Astrocyte (in vitro differentiated cells and primary cell): Measurements from ENCODE around the gene CCDC126. TPM values are rescaled to one million over a fixed set of nuclear protein-coding genes. Genes with fewer than 3 reads are reported as not detected.
A peak's percentile ranks its signal among the peaks of the same experiment; 100 is the strongest.

Source experiments
- DNase-seq: peaks from one replicate; pipeline ENCODE4 v3.0.0-alpha.2; 2010; ENCODE audit warnings: low read depth
- FAIRE-seq: peaks from 2 replicates; lab custom pipeline; 2011; peaks lifted over from hg19 to GRCh38; lab: Jason Lieb, UNC
- H2AFZ ChIP-seq: 2 replicates; pipeline ENCODE4 v1.6.0; 2012; ENCODE audit warnings: low read depth, low read length, inconsistent platforms
- H3K27ac ChIP-seq: 2 replicates; pipeline ENCODE4 v1.5.1; 2011; ENCODE audit warnings: low read depth, low read length, inconsistent platforms
- H3K27me3 ChIP-seq: 2 replicates; pipeline ENCODE4 v1.6.0; 2011; ENCODE audit warnings: low read length, inconsistent platforms; ENCODE audit not compliant: insufficient read depth
- H3K36me3 ChIP-seq: 2 replicates; pipeline ENCODE4 v1.5.1; 2011; ENCODE audit warnings: low read length, inconsistent platforms; ENCODE audit not compliant: insufficient read depth
- H3K4me1 ChIP-seq: 2 replicates; pipeline ENCODE4 v1.5.1; 2011; ENCODE audit warnings: low read length, inconsistent platforms; ENCODE audit not compliant: insufficient read depth
- H3K4me2 ChIP-seq: 2 replicates; pipeline ENCODE4 v1.6.0; 2012; ENCODE audit warnings: low read length, inconsistent platforms
- H3K4me3 ChIP-seq: 2 replicates; pipeline ENCODE4 v1.5.1; 2011; ENCODE audit warnings: low read depth, mild to moderate bottlenecking, low read length, inconsistent platforms; ENCODE audit not compliant: insufficient read depth
- H3K79me2 ChIP-seq: 2 replicates; pipeline ENCODE4 v1.6.0; 2012; ENCODE audit warnings: mild to moderate bottlenecking, low read length, inconsistent platforms; ENCODE audit not compliant: insufficient read depth
- H3K9ac ChIP-seq: 2 replicates; pipeline ENCODE4 v1.6.0; 2012; ENCODE audit warnings: mild to moderate bottlenecking, low read length, inconsistent platforms
- H3K9me3 ChIP-seq: 2 replicates; pipeline ENCODE4 v1.5.1; 2012; ENCODE audit warnings: low read depth, mild to moderate bottlenecking, low read length, inconsistent platforms; ENCODE audit not compliant: insufficient read depth
- H4K20me1 ChIP-seq: 2 replicates; pipeline ENCODE4 v1.6.0; 2012; ENCODE audit warnings: low read length, inconsistent platforms; ENCODE audit not compliant: insufficient read depth
- H3K27ac Mint-ChIP-seq: one replicate; pipeline ENCODE4 v1.8.0; 2021; ENCODE audit warnings: mild to moderate bottlenecking, mixed read lengths; ENCODE audit not compliant: unreplicated experiment
- H3K27me3 Mint-ChIP-seq: one replicate; pipeline ENCODE4 v1.8.0; 2021; ENCODE audit warnings: low read depth, mixed read lengths; ENCODE audit not compliant: unreplicated experiment
- H3K36me3 Mint-ChIP-seq: one replicate; pipeline ENCODE4 v1.8.0; 2021; ENCODE audit warnings: low read depth, mixed read lengths; ENCODE audit not compliant: unreplicated experiment
- H3K4me1 Mint-ChIP-seq: one replicate; pipeline ENCODE4 v1.8.0; 2021; ENCODE audit warnings: low read depth, mixed read lengths; ENCODE audit not compliant: unreplicated experiment
- H3K4me3 Mint-ChIP-seq: one replicate; pipeline ENCODE4 v1.8.0; 2021; ENCODE audit warnings: mild to moderate bottlenecking, moderate library complexity, mixed read lengths; ENCODE audit not compliant: unreplicated experiment
- H3K9me3 Mint-ChIP-seq: one replicate; pipeline ENCODE4 v1.8.0; 2021; ENCODE audit warnings: mild to moderate bottlenecking, mixed read lengths; ENCODE audit not compliant: unreplicated experiment
- CTCF ChIP-seq: IDR thresholded peaks from 2 replicates; pipeline ENCODE4 v1.5.1; 2011; ENCODE audit warnings: low read depth, mild to moderate bottlenecking, inconsistent platforms, low read length, moderate library complexity; ENCODE audit not compliant: insufficient read depth
- EZH2 ChIP-seq: IDR thresholded peaks from 2 replicates; pipeline ENCODE4 v1.6.1; 2012; ENCODE audit warnings: mild to moderate bottlenecking, low read length, inconsistent platforms; ENCODE audit not compliant: insufficient read depth
- total RNA-seq: library from RNA; stranded (reverse); gene quantifications from 2 replicates; pipeline ENCODE4 v1.2.1, GENCODE V29; 2021

CCDC126 gene
- total RNA-seq, 1 donor from 2014 or later: 12.0 TPM

GRCh38 chr7:23607866-23608265, 10.7 kb downstream of the CCDC126 start:
- FAIRE-seq: no peak
- Histone ChIP-seq H3K4me2 (no peak overlapping the region), H3K9ac (no peak overlapping the region), H3K79me2 (peaks cover 6% of the 10 kb centered on the region), H3K4me3 (no peak overlapping the region), H3K27me3 (no peaks in the 10 kb centered on the region), H2AFZ (no peak overlapping the region), H3K4me1 (no peaks in the 10 kb centered on the region), H4K20me1 (no peaks in the 10 kb centered on the region), H3K27ac (no peak overlapping the region), H3K9me3 (no peaks in the 10 kb centered on the region), H3K36me3 (no peaks in the 10 kb centered on the region)
- TF ChIP-seq EZH2 (no peak), CTCF (no peak)
- H3K4me1 Mint-ChIP-seq: peaks cover 8% of the 10 kb centered on the region
- no peaks in the 10 kb centered on the region for H3K27me3 Mint-ChIP-seq
- H3K36me3 Mint-ChIP-seq: no peaks in the 10 kb centered on the region
- no peak for DNase-seq
- H3K9me3 Mint-ChIP-seq: no peaks in the 10 kb centered on the region
- no peak overlapping the region for H3K27ac Mint-ChIP-seq
- H3K4me3 Mint-ChIP-seq: no peak overlapping the region

DNA sequence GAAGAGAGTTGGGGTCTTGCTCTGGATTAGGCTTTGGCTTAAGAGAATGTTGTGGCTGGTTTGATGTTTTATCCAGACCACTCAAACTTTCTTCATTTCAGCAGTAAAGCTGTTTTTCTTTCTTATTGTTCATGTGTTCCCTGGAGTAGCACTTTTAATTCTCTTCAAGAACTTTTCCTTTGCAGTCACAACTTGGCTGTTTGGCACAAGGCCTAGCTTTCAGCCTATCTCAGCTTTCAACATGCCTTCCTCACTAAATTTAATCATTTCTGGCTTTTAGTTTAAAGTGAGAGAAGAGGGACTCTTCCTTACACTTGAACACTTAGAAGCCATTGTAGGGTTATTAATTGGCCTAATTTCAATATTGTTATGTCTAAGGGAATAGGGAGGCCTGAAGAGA, 18.1 kb downstream of the CCDC126 start:
- H3K4me1 Mint-ChIP-seq: peaks cover 4% of the 10 kb centered on the region
- H3K4me1 ChIP-seq: peaks cover 3% of the 10 kb centered on the region
- H4K20me1 ChIP-seq: no peaks in the 10 kb centered on the region
- DNase-seq (peak; percentile 14), FAIRE-seq (no peak)
- no peaks in the 10 kb centered on the region for H3K36me3 ChIP-seq
- no peaks in the 10 kb centered on the region for H3K9me3 ChIP-seq
- peaks cover 11% of the 10 kb centered on the region for H3K36me3 Mint-ChIP-seq
- no peaks in the 10 kb centered on the region for H3K27me3 ChIP-seq
- no peak overlapping the region for H3K27ac Mint-ChIP-seq
- TF ChIP-seq EZH2 (no peak), CTCF (no peak)
- H3K27ac ChIP-seq: no peak overlapping the region
- no peaks in the 10 kb centered on the region for H3K27me3 Mint-ChIP-seq
- no peak overlapping the region for H3K4me3 ChIP-seq
- H3K4me3 Mint-ChIP-seq: no peak overlapping the region
- no peak overlapping the region for H3K9ac ChIP-seq
- H2AFZ ChIP-seq: no peak overlapping the region
- H3K9me3 Mint-ChIP-seq: peaks cover 6% of the 10 kb centered on the region
- H3K79me2 ChIP-seq: no peaks in the 10 kb centered on the region
- H3K4me2 ChIP-seq: no peak overlapping the region

GRCh38 chr7:23616593-23616992, 19.4 kb downstream of the CCDC126 start:
- Mint-ChIP-seq H3K4me3 (no peak overlapping the region), H3K9me3 (peaks cover 6% of the 10 kb centered on the region), H3K27me3 (no peaks in the 10 kb centered on the region), H3K4me1 (peaks cover 4% of the 10 kb centered on the region), H3K27ac (no peak overlapping the region), H3K36me3 (peaks cover 11% of the 10 kb centered on the region)
- Histone ChIP-seq H3K79me2 (no peaks in the 10 kb centered on the region), H3K4me1 (peaks cover 3% of the 10 kb centered on the region), H3K27ac (no peak overlapping the region), H3K9me3 (no peaks in the 10 kb centered on the region), H3K9ac (no peak overlapping the region), H3K27me3 (no peaks in the 10 kb centered on the region), H4K20me1 (no peaks in the 10 kb centered on the region), H3K4me3 (no peak overlapping the region), H3K36me3 (no peaks in the 10 kb centered on the region), H3K4me2 (no peak overlapping the region), H2AFZ (no peak overlapping the region)
- no peak for DNase-seq
- FAIRE-seq: no peak
- TF ChIP-seq EZH2: no peak
- TF ChIP-seq CTCF: no peak
